K562 (cell line): ENCODE measurements around the gene TRPC4.

Source experiments
- ARID4B ChIP-seq: sonication (generic); formaldehyde crosslinking; IDR thresholded peaks from 2 replicates; pipeline ENCODE4 v1.8.0; 2022; ENCODE audit warnings: mild to moderate bottlenecking, missing genetic modification reagents
- CHD2 ChIP-seq: IDR thresholded peaks from 2 replicates; pipeline ENCODE4 v1.6.1; 2011; ENCODE audit warnings: low read depth, low read length
- ELF4 ChIP-seq: fragments of 450-650 bp; formaldehyde crosslinking; IDR thresholded peaks from 2 replicates; pipeline ENCODE4 v1.4.0; 2022; ENCODE audit warnings: missing genetic modification characterization
- NCOR1 ChIP-seq: fragments of 450-650 bp; IDR thresholded peaks from 2 replicates; pipeline ENCODE4 v1.6.1; 2016; ENCODE audit warnings: mild to moderate bottlenecking, moderate library complexity
- SMAD4 ChIP-seq: fragments of 250-450 bp; sonication (Bioruptor Pico); conservative IDR thresholded peaks from 2 replicates; pipeline ENCODE4 v1.8.0; 2021; ENCODE audit warnings: inconsistent platforms, mild to moderate bottlenecking, moderate library complexity
- USF2 ChIP-seq: sonication (generic); formaldehyde crosslinking; IDR thresholded peaks from 2 replicates; pipeline ENCODE4 v1.5.0; 2020; ENCODE audit warnings: missing genetic modification reagents
- ZNF639 ChIP-seq, 2 experiments: fragments of 200-800 bp in 1 of 2; sonication (Bioruptor generic) in 1 of 2; sonication (generic) in 1 of 2; formaldehyde crosslinking in 1 of 2; IDR thresholded peaks in 1 of 2; conservative IDR thresholded peaks in 1 of 2; 2 replicates each; pipeline versions ENCODE4 v1.5.0 to v1.6.1; 2016 to 2020; ENCODE audit warnings: missing compliant biosample characterization in 1 of 2, missing genetic modification characterization in 1 of 2, missing genetic modification reagents in 1 of 2
- ZSCAN29 ChIP-seq: fragments of 450-650 bp; IDR thresholded peaks from 2 replicates; pipeline ENCODE4 v1.6.1; 2017

- TF ChIP-seq NCOR1 (no peak), CHD2 (no peak), USF2 (CRISPR knock-in tag) (no peak), ZNF639 (CRISPR knock-in tag; conservative IDR thresholded peaks at IDR 0.05 in 1 of 2, IDR thresholded peaks at IDR 0.05 in 1 of 2) (no peak), SMAD4 (CRISPR knock-in tag) (no peak), ARID4B (CRISPR knock-in tag) (no peak), ZSCAN29 (no peak), ELF4 (CRISPR knock-in tag) (no peak)
Observed at GRCh38 chr13:37748913-37749312, 120.7 kb downstream of the TRPC4 start.
